Activated naive CD4-positive, alpha-beta T cell (primary cell): ENCODE data around the gene STXBP3.
"Not testable (repeated sequence)": the region's sequence is repeated elsewhere in the genome, so short reads cannot be mapped to it uniquely, and the experiment has no call there.

Source experiments
- DNase-seq, 4 experiments: peaks; one replicate each; lab custom pipeline; 2025; lab: John Stamatoyannopoulos, UW

Gene STXBP3, protein sequence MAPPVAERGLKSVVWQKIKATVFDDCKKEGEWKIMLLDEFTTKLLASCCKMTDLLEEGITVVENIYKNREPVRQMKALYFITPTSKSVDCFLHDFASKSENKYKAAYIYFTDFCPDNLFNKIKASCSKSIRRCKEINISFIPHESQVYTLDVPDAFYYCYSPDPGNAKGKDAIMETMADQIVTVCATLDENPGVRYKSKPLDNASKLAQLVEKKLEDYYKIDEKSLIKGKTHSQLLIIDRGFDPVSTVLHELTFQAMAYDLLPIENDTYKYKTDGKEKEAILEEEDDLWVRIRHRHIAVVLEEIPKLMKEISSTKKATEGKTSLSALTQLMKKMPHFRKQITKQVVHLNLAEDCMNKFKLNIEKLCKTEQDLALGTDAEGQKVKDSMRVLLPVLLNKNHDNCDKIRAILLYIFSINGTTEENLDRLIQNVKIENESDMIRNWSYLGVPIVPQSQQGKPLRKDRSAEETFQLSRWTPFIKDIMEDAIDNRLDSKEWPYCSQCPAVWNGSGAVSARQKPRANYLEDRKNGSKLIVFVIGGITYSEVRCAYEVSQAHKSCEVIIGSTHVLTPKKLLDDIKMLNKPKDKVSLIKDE

DNA sequence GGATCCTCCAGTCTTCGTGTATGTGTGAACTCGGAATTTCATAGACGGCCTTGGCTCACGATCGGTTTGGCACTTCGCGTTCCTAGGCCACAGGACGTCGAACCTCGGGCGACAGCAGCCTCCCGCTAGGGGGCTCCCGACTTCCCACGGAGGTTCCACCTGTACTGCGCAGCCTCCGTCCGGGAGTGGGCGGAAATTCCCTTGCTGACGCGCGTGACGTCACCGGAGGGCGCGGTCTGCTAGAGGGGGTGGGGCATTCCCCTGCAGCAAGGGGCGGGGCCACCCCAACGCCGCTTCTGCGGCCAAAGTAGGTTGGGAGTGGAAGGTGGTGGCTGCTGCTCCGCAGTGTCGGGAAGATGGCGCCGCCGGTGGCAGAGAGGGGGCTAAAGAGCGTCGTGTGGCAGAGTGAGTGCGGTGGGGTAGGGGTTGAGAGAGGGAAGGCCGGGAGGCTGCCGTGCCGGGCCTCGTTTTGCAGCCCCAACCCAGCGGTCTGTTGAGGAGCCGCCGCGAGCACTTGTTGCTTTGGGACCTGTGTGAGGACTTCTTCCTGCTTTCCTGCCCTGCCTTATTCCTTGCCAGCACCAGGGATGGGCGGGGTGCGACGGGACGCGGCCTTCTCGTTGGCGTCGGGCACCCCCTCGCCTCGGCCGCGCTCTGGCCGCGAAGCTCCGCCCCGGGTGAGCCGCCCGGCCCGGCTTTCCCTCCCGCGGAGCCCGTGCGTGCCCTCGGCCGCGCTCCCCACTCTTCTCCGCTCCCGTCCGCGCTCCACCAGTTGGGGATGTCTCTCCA is at the start of gene STXBP3:
Gene STXBP3, plus strand, starts transcription at position 293 of the 789 bp plus-strand sequence. Its CDS starts 64 bp downstream, at position 357.
- DNase-seq: peak; percentile 99 to 100 (median 100)

DNA sequence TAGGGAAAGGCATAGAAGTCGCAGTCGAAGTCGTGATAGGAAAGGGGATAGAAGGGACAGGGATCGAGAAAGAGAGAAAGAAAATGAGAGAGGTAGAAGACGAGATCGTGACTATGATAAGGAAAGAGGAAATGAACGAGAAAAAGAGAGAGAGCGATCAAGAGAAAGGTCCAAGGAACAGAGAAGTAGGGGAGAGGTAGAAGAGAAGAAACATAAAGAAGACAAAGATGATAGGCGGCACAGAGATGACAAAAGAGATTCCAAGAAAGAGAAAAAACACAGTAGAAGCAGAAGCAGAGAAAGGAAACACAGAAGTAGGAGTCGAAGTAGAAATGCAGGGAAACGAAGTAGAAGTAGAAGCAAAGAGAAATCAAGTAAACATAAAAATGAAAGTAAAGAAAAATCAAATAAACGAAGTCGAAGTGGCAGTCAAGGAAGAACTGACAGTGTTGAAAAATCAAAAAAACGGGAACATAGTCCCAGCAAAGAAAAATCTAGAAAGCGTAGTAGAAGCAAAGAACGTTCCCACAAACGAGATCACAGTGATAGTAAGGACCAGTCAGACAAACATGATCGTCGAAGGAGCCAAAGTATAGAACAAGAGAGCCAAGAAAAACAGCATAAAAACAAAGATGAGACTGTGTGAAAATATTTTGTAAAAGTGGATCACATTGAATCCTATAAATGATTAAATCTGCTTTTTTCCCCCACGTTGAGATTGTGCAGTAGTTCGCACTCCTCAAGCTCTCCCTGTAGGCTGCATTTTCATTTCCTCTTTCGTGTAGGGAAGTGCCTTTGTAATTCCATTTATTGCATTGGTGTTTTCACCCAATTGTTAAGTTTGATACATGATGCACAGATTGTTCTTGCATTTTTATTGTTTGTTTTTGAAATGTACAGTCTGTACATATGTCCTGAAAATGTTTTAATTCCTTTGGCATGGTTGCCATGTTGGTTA is 46.8 kb upstream of the STXBP3 start:
- DNase-seq: no peak

DNA sequence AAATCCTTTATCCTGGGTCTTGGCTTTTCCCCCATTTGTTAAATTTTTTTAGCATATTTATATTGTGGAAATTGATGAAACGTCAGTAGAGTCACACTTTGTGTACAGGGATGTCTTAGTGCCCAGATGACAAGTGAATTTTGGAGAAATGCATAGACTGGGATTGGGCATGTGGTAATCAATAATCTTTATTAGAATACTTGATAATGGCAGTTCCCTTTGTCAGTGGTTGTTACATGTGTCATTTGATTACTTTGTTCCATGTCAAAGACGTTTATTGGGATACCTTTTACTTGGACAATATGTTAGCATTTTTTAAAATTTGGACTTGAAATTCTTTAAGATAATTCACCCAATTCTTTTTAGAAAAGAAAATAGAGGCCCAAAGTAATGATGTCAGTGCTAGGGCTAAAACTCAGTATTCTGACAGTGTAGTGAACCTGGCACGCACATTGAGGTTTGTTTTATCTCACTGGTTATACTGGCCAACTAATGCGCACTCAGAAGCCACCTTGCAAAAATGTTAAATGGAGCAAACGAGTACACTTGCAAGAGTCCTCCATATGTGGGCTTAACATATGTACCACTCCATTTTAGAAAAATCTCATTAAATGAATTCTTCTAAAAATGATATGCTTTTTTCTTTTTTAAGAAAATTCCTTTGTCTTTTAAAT is 45.2 kb upstream of the STXBP3 start:
- no peak for DNase-seq

DNA sequence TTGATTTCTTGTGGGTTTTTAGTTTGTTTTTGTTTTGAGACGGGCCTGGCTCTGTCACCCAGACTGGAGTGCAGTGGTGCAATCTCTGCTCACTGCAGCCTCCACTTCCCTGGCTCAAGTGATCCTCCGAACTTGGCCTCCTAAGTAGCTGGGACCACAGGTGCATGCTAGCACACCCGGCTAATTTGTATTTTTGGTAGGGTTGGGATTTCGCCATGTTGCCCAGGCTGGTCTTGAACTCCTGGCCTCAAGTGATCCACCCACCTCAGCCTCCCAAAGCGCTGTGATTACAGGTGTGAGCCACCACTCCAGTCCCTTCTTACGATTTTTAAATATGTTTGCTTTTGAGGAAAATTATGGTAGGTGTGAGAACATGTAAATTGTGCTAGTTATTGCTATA is 44.4 kb upstream of the STXBP3 start:
- not testable (repeated sequence) for DNase-seq

DNA sequence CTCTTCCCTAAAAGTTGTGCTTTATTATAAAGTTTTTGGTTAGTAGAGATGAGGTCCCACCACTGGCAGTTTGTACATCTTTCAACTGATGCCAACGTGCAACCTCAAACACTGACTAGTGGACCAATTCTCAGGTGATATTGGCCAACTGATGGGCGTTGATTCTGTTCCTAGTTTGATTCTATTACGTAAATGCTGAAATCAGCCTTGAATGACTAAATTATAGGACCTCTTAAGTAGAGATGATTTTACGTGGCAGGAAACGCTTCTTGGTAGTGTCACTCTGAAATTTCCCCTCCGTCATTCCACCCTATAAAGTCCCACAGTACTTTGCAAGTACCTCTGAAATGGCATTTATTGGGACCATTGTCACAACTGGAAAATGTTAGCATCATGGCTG is 42.5 kb upstream of the STXBP3 start:
- DNase-seq: no peak

DNA sequence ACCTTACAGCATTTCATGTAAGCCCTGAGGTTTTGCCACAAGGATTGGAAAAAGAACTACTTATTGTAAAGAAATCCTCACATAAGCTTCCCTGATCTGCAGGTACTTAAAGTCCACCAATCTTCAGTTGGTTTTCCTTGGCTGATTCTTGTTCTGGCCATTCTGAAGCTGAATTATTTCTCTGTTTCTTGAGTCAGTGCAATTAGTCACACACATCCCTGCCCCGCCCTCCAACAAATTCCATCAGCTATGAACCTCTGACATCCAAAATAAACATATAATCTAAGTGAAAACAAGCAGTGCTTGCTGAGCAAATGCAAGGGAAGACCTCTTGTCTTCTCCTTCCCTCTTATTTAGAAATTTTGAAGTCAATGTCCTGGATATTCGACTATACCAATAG is 42.0 kb upstream of the STXBP3 start:
- DNase-seq: no peak

DNA sequence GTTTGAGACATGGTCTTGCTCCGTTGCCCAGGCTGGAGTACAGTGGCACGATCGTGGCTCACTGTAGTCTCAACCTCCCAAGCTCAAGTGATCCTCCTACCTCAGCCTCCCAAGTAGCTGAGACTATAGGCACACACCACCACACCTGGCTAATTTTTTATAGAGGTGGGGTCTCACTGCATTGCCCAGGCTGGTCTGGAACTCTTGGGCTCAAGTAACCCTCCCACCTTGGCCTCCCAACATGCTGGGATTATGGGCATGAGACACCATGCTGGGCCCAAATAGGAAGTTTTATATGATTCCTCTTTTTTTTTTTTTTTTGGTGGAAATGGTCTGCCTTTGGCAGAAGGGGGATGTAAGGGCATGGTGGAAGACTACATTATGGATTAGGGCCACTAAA is 39.8 kb upstream of the STXBP3 start:
- no peak for DNase-seq

DNA sequence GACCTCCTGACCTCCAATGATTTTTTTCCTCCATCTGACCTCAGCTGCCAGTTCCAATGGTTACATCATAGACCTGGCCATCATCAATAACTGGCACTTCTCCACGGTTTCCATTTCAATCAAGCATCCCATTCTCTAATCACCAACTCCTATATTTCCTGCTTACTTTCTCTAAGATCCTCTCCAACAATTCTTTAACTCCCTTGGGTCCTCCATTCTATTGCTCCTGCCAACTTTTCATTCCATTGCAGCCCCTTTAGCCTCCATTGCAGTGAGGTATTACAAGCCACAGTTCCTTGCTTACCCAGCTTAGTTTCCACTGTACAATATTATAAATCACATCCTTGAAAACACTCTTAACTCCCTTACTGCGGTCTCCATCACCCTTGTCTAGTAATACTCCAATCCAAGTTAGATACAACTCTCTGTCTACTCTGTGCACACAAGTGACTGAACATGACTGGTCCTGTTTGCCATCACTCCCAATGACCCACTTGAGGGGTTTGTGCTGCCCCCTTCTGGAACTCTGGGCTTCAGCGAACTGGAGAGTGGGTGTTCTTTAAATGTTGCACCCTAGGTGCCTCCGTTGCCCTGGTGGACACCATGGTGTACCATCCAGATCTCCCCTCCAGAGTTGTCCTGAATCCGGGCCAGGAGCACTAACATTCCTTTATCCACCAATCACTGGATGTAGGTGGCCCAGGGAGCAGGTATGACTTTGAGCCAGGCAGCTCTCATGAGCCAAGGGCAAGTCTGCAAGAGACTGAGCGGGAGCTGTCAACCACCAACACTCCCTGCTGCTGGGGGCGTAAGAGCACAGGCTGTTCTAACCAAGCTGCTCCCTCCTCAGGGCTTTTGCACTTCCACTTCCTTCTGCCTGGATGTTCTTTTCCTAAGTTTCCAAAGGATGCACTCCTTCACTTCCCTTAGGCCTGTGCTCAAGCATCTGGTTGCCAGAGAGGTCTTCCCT is 37.5 kb upstream of the STXBP3 start:
- DNase-seq: peak in 2 of 4 experiments; percentile 33 to 50

DNA sequence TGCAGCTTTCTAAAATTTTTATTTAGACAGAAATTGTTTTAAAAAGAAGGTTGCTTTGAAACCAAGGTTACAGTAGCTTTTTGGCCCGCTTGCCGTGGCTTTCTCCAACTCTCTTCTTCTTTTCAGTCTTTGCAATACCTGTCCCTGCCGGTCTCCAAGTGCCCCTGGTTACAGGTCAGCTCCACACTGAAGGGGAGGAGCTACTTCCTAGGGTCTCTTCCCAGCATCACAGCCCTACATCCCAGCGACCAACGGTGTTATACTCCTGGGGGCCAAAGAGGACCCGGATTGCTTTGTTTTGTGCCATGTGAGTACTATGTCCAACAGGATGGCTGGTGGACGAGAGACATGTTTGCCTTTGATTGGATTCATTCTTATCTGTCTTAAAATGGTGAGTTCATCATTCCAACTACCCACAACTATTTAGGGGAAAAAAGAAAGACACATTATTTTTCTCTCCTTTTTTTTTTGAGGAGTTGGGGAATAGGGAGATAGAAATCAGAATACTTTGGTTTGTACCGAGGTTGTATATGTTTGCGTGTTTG is 33.8 kb upstream of the STXBP3 start, which contains the start of gene FNDC7:
Gene FNDC7, plus strand, starts transcription at position 303 of the 545 bp plus-strand sequence. Its CDS starts 26 bp downstream, at position 329.
- no peak for DNase-seq

DNA sequence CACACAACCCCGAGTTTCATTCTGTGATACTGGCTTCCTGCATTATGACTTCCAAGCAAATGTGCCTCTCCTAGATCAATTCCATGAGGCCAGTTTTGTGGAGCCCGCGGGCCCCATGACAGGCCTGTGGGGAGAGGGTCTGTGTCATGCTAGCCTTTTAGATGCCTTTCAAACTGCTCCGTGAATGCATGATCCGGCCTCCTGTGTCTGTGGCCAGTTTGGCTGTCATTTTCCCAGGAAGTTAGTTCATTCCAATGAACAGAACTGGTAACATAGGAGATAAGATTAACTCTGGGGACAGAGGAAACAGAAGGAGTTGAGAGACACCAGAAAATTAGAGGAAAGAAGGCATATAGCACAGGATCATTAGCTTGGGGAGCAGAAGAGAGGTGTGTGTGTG is 30.5 kb upstream of the STXBP3 start:
- no peak for DNase-seq

DNA sequence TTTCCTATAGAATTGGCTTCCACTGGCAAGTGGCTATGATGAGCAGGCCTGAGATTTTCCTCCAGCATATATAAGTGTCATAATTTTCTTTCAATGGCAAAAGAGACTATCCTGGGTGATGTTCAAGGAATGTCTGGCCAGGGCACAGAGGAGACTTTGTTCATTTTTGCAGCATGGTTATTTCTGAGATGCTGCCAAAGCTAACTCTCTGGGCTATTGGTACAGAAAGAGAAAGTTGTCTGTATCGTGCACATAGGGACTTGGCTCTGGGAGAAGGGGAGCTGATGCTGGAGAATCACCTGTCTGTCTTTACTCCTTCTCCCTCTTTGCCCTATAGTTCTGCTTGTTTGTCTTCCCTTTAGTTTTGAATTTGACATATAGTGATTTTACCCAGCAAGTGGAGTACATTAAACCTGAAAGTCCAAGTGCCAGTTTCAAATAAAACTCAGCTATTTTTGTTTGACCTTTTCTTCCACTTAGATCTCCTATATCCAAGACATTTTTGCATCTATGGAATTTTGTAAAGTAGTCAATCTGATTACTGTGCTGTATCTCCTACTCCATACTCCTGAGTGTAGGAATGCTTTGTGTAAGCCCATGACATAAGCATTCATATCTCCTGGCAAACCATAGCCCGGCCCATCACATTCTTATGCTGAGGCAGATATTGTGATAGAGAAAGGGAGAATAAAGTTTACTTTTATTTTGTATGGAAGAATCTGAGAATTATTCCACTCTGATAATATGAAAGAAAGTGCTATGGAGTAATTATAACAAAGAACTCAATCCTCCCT is 29.8 kb upstream of the STXBP3 start:
- DNase-seq: no peak

DNA sequence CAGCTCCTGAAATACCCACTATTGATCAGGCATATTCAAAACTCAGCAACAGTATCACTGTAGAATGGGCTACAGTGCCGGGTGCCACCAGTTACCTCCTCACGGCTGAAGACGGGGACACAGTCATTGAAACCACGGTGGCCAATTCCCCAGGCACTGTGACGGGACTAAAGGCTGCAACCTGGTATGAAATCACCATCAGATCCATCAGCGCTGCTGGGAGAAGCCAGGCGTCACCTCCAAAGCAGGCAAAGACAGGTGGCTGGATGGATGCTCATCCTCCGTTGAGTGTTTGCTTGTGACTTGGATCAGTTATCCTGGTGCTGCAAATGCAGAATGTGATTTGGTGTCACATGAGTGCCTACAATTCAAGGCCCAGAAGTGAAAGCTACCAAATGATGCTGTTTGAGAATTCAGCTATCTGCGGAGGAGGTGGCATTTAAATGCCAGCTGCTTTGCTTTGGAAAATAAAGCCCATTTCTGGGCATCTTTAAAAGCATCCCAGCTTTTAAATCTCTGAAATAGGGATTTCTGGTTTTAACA is 28.6 kb upstream of the STXBP3 start:
- no peak for DNase-seq

DNA sequence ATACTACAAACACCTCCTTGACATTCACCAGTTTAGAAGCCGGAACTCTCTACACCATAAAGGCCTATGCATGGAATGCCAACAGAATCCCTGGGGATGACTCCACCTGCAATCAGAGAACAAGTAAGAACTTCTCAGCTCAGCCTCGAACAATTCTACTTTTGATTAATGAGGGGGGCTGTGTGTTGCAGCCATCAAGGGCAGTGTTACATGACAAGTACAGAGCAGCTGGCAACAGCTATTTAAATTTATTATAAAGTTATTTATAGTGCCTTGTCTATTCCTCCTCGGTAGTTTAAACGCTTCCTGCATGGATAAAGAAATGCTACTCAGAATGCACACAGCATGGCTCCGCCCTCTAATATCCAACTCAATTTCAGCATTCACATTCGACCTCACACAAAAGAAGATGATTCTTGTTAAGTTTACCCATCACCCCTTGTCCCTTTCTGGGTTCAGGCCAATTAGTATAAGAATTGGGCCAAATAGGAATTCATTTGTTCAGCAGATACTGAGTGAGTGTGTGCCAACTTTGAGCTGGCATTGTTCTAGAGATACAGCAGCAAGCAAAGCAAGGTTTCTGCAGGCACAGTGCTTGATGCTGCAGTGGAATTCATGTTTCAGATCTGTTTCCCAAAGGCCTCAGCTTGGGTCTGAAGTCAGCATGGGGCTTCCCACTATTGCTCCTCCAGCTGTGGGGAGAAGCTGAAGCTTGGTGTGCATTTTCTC is 27.4 kb upstream of the STXBP3 start:
- DNase-seq: no peak

DNA sequence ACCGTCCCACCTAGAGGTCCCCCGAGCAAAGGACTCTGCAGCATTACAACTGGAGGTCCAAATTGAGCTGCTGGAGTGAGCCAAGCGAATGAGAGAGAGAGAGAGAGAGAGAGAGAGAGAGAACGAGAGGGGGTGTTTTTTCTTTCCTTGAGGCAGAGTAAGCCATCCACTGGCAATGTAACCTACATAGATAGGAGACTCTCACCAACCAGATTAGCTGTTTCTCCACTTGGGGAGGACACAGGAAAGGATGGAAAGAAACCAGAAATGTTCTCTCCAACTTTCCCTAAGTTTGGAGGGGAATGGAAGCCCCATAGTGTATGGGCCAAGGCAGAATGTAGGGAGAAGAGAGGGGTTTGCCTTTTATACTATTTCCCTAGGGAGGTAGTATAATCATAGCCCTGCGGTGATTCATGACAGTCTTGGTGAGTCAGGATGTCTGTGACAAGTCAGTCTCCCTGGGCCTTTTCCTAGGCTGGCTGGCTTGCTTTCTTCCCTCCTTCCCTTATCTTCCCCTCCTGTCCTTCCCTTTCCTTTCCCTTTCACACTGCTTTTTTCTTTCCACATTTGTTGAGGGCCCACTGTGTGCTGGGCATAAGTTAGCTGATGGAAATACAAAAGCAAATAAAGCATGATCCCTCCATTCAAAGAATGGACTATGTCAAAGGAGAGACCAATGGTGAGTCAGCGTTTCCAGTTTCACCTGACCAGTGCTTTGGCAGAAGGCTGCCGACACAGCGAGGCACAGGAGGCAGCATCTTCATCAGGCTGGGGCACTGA is 26.6 kb upstream of the STXBP3 start:
- DNase-seq: no peak

DNA sequence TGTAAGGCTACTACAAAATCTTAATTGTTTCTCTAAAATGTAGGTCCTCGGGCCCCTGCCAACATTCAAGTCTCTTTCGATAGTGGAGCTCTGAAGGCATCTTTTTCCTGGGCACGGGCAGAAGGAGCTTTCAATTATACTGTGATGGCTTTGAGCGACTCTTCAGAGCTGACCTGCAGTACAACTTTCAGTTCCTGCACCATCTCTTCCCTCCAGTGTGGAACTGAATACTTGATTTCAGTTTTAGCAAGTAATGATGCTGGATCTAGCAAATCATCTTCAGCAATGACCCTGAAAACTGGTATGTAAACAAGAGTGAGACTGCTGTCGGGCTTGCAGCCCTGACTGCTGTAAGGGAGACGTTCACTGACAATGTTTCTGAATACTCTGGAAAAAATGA is 24.2 kb upstream of the STXBP3 start:
- DNase-seq: no peak

DNA sequence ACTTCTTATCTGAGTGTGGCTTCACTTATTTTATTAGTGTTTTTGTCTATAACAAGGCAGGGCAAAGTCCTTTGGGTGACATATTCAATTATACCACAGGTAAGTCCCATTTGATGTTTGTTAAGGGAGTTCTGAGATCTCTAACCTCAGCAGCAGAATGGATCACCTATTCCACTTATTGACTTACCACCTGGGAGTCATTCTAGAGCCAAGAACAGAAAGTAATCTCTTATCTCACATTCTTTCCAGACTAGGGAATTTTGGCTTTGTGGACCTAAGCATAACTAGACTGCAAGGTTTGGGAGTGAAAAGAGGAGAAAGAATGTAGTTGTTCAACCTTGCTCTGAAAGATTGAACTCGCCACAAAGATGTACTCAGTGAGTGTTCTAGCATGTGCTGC is 20.6 kb upstream of the STXBP3 start:
- no peak for DNase-seq
